Hepatic stellate cell (primary cell): ENCODE data around the gene FGGY.

Experiments used
- DNase-seq: peaks from one replicate; pipeline ENCODE4 v3.0.0; 2011; ENCODE audit warnings: low spot score

Gene FGGY

DNA sequence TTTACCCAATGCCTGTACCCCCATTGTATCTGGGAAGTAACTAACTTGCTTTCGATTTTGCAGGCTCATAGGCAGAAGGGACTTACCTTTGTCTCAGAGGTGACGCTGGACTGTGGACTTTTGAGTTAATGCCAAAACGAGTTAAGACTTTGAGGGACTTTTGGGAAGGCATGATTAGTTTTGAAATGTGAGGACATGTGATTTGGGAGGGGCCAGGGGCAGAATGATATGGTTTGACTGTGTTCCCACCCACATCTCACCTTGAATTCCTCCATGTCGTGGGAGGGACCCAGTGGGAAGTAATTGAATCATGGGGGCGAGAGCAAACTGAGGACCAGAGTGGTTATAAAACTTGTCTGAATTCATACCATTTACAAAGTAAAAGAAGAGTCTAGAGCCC is 440.7 kb downstream of the FGGY start:
- DNase-seq: no peak

DNA sequence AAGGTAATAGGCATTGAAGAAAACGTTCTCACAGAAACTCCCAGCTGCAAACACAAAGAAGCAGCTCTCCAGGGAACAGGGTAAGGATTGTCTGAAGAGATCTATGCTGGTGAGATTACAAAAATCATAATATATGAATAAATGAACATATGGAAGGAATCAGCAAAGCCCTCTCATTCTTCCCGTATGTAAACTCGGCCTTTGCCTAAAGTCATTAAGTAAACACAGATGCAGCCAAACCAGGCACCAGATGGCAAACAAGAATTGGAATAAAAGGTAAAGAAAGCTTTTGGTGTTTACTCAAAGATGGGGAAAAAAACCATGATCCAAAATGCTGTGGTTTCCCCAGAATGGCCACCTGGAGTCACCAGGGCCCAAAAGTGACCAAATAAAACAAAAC is 441.3 kb downstream of the FGGY start:
- peak; percentile 33 for DNase-seq

DNA sequence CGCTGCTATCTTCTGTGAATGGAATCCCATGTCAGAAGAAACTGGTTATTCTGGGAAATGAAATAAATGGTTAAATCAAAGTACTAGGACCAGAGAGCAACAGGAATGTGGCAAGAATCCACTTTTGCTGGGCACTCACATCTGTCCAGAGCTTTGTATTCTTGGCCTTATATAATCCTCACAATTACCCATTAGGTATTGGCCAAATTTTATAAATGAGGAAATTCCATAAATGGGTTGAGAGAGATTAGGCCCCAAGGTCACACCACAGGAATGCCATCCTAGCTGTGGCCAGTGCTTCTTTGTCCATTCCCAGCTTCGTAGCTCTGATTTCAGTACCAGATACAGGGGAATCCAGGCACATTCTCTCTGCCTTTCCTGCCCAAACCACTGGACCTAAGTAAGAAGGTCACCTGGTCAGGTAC is 441.7 kb downstream of the FGGY start:
- DNase-seq: peak; percentile 61

DNA sequence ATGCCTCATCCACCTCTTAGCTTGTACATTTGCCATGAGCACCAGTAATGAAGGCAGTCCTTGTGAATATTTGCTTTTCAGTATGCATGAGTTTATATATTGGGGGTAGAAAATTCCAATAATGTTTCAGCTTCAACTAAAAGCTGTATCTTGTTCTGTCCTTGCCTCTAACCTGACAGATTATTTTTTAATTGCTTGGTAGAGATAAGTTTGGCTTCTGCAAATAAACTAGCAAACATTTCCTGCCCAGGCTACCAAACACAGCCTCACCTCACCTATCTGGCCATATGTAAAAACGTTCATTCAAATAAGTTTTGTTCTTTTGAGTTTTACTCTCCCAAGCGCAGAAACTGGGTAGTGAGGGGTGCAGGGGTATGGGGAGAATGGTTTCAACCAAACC is 442.2 kb downstream of the FGGY start:
- DNase-seq: no peak

DNA sequence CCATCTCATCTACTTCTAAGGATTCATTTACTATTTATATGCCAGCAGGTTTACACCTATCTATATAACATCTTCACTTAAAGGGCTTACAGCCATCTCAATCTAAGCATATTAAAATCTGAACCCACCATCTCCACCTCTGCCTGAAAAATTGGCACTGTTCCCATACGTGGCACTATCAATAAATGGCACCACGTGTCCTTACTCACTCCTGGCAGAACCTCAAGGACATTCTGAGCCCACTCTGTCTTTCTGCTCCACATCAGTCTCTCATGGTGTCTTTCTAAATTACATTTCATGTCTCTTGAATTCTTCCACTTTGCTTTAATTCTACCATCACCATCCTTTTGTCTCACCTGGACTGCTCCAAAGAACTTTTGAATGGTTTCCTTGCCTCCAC is 445.6 kb downstream of the FGGY start:
- no peak for DNase-seq

DNA sequence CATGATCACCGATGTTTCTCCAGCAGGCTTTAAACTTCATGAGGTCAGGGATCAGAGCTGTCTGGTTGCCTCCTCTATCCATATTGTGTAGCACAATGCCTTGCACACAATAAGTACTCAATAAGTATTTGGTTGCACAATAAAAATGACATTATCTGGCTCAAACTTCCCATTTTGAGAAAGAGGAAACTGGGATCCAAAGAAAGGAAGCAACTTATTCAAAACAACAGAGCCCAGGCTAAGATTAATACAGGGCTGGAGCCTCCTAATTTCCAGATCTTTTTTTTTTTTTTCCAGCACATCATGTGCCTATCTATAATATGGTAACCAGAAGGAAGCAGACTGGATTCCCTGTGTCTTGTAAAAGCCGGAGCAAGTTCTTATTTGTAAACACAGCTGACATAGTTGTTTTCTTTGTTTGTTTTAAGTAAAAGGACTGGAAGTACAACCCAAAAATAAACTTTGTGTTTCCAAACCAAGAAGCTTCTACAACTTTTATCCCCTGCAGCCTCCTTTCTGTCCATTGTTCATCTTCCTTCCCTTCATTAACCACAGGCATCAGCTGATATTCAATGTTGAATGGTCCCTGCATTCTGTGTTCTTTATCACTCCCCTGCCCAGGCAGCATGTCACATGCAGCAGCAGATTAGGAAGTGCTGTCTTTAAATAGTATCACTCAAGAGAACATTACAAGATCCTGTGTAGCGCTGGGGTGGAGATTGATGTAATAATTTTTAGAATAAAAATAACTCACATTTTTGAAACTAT is 446.6 kb downstream of the FGGY start:
- DNase-seq: no peak

DNA sequence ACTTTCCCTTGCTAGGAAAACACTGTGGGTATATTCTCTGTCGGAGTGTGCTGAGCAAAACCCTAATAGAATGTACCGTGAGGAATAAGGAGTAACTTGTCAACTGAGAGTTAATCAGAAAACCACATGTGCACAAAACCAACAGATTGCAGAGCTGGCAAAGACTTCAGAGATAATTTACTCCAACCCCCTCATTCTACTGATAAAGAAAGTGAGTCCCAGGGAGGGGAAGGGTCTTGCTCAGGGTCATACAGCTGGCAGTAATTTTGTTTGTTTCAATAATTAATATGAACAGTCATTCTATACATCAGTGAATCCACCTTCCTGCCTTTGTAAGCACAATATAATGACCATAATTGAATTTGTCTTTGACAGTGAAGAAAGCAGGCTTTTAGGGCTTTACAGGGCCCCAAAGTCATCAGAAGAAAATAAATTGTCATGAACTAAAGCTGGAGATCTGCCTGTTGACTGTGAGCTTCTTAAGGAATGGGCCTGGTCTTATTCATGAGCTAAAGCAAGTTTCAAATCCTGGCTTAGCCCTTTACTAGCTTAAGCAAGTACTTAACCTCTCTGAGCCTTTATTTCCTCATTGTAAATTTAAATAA is 450.6 kb downstream of the FGGY start:
- DNase-seq: no peak

DNA sequence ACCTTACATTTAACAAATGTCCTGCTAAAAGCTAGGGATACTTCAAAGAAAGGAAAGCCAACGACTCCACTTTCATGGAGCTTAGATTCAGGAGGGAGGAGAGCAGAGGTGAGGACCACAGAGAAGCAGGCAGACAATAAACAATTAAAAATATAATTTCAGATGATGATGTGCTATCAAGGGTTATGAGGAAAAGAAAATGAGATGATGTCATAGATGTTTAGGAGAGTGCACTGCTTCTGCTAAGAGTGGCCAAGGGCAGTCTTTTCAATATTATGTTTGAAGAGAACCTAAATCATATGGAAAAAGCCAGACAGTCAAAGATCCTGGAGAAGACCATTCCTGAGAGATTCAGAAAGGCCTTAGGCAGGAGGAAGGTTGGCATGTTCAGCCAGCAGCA is 451.2 kb downstream of the FGGY start:
- no peak for DNase-seq

DNA sequence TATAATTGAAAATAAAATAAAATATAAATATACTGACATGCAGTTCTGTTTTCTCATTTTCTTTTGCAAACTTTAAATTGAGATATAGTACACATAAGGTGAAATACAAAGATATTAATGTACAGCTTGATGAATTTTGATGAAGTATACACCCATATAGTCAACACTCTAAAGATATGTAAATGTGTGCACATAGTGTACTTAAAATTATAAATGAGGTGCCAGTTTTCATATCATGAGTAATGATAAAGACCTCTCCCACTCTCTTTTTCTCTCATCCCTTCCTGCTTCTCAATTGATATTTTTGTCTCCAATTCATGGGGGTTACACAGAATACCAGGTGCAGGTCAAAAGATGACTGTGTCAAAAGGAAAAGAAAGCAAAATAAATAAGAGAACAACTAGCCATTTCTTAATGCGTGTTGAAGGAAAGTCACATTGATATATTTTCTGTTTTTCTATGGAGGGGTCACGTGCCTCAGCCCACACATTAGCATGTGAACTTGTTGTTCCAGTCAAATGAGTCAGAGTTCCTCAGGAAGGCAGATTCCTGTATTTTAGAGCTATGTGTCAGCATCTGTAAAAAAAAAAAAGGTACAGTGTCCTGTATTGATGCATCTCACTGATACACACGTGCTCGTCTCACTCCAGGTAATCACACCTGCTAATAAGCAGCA is 453.6 kb downstream of the FGGY start:
- peak; percentile 66 for DNase-seq

DNA sequence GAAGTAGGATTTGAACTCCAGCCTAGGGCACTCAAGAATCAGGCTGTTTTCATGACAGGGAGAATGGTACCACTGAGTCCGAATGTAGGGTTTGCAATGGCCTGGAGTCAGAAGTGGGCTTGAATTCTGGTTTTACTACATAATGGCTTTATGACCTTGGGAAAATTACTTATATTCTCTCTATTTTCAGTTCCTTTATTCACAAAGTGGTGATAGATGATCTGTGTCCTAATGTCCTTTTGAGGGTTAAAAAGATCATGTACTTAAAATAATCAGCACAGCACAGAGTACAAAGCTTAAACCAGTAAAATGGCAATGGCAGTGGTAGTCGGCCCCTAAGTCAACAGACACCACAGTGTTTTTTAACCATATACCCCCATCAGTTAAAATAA is 454.1 kb downstream of the FGGY start:
- DNase-seq: no peak

DNA sequence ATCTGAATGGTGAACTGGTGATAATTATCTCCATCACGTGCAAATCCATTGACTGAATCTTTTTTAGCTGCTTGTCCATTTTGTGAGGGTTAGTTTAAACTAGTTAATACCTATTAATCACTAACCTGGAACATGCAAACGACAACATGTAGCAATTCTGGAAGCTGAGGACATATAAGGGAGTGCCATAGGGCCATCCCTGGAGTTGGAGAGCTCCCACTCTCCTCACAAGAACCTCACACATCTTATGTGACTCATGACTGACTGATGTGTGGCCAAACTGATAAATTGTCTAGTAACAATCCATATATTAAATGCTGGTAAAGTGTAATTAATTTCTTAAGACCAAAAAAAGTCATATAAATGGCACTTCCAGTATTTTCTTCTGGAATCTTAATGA is 454.9 kb downstream of the FGGY start:
- DNase-seq: no peak

- no peak for DNase-seq
These were observed 455.9 kb downstream of the FGGY start for GRCh38 chr1:59752556-59753414.

- no peak for DNase-seq
These were observed 458.3 kb downstream of the FGGY start for GRCh38 chr1:59755069-59755685.

DNA sequence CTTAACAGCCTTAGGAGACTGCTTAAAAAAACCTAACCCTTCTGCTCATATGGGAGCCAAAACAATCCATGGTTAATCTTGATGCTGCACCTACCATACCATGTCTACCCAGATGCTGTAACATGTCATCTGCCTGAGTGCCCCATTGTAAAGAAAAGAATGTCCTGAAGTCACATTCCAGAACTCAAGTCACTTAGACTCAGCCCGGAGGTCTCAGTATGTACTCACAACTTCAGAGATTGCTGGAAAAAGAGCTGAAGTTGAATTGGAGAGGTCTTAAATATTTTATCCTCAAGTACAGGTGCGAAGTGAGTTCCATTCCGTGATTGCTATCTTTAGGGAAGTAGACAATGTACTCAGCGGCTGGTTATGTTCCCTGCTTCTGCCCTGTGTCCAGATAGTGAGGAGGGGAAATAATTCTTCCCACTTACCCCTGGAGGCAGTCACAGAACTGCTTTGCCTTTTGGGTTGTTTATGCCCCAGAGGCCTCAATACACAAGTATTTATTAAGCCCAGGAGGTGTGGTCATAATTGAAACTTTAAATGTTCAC is 460.4 kb downstream of the FGGY start:
- DNase-seq: no peak

DNA sequence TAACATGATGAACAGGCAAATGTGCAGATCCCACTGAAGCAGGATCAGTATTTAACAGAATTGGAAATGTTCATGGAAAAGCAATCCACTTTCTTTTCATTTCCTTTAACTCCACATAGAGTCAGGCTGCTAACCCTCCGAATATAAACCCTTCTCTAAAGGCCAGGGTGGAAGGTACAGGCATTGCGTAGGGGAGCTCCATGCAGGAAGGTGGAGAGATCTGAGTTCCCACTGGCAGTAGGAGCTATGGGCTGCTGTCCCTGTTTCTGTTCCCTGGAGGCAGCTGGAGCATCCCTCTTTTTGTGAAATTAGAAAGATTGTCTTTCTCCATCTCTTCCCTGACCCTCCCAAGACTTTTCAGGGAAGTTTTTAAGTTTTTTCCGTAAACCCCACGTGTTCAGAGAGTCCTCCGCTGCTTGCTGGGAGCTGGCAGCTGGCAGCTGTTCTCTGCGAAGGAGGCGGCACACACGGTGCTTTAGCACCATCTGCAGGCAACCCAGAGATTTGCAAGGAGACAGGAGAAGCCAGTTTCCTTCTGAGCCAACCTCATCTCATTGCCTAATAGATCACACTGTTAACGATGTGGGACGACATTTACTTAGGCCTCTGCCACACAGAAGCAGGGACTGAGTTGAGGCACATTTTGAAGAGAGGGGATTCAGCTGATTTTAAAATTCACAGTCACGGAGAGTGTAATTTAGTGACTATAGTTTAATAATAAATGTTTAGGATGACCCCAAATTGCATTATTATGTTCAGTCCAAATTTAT is 462.4 kb downstream of the FGGY start:
- peak; percentile 66 for DNase-seq

GRCh38 chr1:59761443-59761842 is 464.5 kb downstream of the FGGY start:
- no peak for DNase-seq

DNA sequence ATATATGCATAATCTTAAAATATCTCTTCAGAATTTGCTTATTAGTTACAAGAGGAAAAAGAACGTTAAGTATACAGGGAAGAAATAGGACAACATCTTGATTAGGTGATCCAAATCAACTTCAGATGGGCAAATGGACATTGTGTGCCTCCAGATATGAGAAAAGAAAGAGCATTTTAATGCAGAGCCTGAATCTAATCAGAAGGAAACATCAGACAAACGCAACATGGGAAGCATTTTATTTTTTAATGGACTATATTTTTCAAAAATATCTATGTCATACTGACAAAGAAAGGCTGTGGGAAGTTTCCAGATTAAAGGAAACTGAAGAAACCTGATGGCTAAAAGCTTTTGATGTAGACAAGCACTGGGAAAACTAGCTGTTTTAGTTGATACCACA is 466.5 kb downstream of the FGGY start:
- DNase-seq: no peak

DNA sequence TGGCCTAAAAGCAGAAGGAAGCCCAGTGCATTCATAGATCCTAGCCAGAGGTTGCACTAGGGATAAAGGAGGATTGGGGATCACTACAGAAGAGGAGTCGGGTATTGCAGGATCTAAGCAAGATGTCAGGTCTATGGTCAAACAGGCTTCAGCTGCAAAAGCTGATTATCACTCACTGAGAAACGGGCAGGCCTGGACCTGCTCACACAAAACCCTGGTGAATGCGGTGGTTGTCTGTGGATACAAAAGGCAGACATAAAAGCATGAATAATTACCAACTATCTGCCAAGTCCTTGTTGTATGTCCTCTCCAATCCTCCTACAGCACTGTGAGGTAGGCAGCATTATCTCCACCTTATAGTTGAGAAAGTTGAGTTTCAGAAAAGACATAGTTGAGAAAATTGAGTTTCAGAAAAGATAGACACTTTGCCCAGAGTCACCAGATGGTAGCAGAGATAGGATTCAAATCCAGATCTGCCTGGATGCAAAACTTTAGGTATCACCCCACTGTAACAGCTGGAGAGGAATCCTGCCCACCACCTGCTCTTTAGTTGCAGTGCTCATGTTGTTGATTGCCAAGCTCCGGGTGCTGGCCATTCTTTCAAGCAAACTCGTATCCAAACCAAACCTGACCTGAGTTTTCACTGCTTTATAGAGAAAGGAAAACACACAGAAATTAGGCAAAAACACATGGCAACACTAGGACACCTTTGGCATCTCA is 468.3 kb downstream of the FGGY start:
- no peak for DNase-seq

DNA sequence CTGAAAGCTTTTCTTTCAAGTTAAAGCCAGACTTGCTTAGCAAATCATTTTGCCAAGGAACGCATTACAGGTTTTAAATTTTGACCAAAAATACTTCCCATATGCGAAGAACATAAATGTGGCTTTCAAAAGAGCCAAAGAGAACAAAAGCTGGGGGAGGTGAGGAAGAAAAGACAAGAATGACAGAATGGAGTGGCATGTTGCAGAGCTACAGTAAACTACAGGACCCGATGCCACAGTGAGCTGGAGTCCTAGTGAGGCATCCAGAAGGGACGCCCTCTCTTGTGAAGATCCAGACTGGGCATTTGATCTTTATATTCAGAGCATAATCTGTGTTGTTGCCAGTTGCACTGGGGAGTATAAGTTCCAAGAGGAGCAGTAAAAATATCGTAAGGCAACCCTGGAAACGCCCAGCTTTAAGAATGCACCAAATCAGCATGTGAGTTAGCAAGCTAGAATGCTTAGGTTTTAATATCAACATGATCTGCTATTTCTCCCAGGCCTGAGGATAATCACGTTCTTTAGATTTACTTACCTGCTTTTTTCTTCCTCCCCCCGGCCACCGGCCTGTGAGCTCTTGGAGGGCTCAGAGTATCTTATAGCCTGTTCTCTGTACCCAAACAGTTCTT is 469.4 kb downstream of the FGGY start:
- no peak for DNase-seq

DNA sequence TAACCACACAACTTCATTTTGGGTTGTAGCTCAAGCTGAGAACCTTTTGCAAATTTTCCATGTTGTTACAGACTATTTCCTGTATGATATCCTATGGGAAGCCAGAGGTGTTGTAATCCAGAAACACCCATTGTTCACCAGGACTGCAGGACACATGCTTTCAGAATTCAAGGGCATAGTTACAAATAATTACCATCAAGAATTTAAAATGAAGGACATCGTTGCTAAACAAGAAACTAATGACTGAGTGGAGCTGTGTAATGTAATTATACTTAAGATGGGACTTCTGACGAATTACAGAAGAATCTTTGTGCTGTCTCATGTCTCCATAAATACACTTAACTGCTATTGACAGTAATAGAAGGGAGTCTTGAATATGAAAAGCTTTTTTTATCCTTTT is 470.2 kb downstream of the FGGY start:
- DNase-seq: no peak
